ENCODE measurements around the gene DNM3.
"Not testable (repeated sequence)": the region's sequence is repeated elsewhere in the genome, so short reads cannot be mapped to it uniquely, and the experiment has no call there.

Gene DNM3

GRCh38 chr1:171985639-171986038 lies 144.3 kb downstream of the DNM3 start:
- DNase-seq, result no peak

GRCh38 chr1:171988243-171988885 lies 147.1 kb downstream of the DNM3 start:
- no peak for DNase-seq

- no peak for DNase-seq
Measured at GRCh38 chr1:171990371-171990770, 149.1 kb downstream of the DNM3 start.

- DNase-seq, result no peak
Measured at GRCh38 chr1:171994293-171994692, 153.0 kb downstream of the DNM3 start.

- no peak for DNase-seq
Measured at GRCh38 chr1:171995573-171995972, 154.3 kb downstream of the DNM3 start.

GRCh38 chr1:171997936-171998335 lies 156.6 kb downstream of the DNM3 start:
- no peak for DNase-seq

- no peak for DNase-seq
Measured at GRCh38 chr1:171998711-171999110, 157.4 kb downstream of the DNM3 start.

GRCh38 chr1:171999756-172000155 lies 158.5 kb downstream of the DNM3 start:
- no peak for DNase-seq

- DNase-seq, result no peak
Measured at GRCh38 chr1:172001288-172001687, 160.0 kb downstream of the DNM3 start.

- peak; percentile 37 for DNase-seq
Measured at GRCh38 chr1:172002725-172003345, 161.5 kb downstream of the DNM3 start.

GRCh38 chr1:172003766-172004530 lies 162.7 kb downstream of the DNM3 start:
- no peak for DNase-seq

- no peak for DNase-seq
Measured at GRCh38 chr1:172004671-172005070, 163.4 kb downstream of the DNM3 start.

- no peak for DNase-seq
Measured at GRCh38 chr1:172005856-172006255, 164.6 kb downstream of the DNM3 start.

GRCh38 chr1:172006660-172007059 lies 165.4 kb downstream of the DNM3 start:
- DNase-seq, result no peak

- DNase-seq, result no peak
Measured at GRCh38 chr1:172018727-172019311, 177.5 kb downstream of the DNM3 start.

GRCh38 chr1:172019976-172020375 lies 178.7 kb downstream of the DNM3 start:
- no peak for DNase-seq

- DNase-seq, result no peak
Measured at GRCh38 chr1:172024516-172024915, 183.2 kb downstream of the DNM3 start.

- DNase-seq, result not testable (repeated sequence)
Measured at GRCh38 chr1:172024944-172025738, 183.8 kb downstream of the DNM3 start.

GRCh38 chr1:172040466-172040865 lies 199.2 kb downstream of the DNM3 start:
- no peak for DNase-seq

GRCh38 chr1:172041102-172041501 lies 199.8 kb downstream of the DNM3 start:
- no peak for DNase-seq

- DNase-seq, result no peak
Measured at GRCh38 chr1:172041742-172042141, 200.4 kb downstream of the DNM3 start.

- no peak for DNase-seq
Measured at GRCh38 chr1:172043900-172044299, 202.6 kb downstream of the DNM3 start.

- no peak for DNase-seq
Measured at GRCh38 chr1:172051898-172052297, 210.6 kb downstream of the DNM3 start.

Data from NCI-H1436 (cell line).